Large intestine (tissue), 3 donors: ENCODE results near the gene TLR9. TPM values are rescaled to one million over a fixed set of nuclear protein-coding genes. Genes with fewer than 3 reads are reported as not detected.
A peak's percentile ranks its signal among the peaks of the same experiment; 100 is the strongest.

ENCODE experiments used
- DNase-seq, 2 donors: peaks; one replicate each; pipeline versions ENCODE4 v3.0.0 to v3.0.0-alpha.2; 2013
- H3K27ac ChIP-seq: one replicate; pipeline ENCODE4 v1.5.1; 2013; ENCODE audit warnings: low read length
- H3K27me3 ChIP-seq: 2 replicates; pipeline ENCODE4 v1.6.1; 2013; ENCODE audit warnings: low read length; ENCODE audit not compliant: control insufficient read depth, insufficient read depth
- H3K36me3 ChIP-seq: 2 replicates; pipeline ENCODE4 v1.6.1; 2013; ENCODE audit warnings: low read length; ENCODE audit not compliant: control insufficient read depth, insufficient read depth
- H3K4me1 ChIP-seq: one replicate; pipeline ENCODE4 v1.6.1; 2013; ENCODE audit warnings: low read length; ENCODE audit not compliant: control insufficient read depth, insufficient read depth
- H3K4me3 ChIP-seq: one replicate; pipeline ENCODE4 v1.5.1; 2013; ENCODE audit warnings: low read length
- H3K9me3 ChIP-seq: one replicate; pipeline ENCODE4 v1.6.1; 2013; ENCODE audit warnings: mild to moderate bottlenecking, low read depth, low read length, moderate library complexity; ENCODE audit not compliant: control insufficient read depth
- WGBS: methylation state at CpG from one replicate; pipeline ENCODE4 v1.1.5; 2013; ENCODE audit warnings: low lambda C conversion rate; ENCODE audit not compliant: insufficient coverage; 5-methylcytosine and 5-hydroxymethylcytosine counted together
- polyA plus RNA-seq: library from polyadenylated mRNA; unstranded; fragments of 120-200 nt; gene quantifications from one replicate; pipeline ENCODE4 v1.2.1, GENCODE V29; 2013

The TLR9 gene
- polyA plus RNA-seq, 1 donor: 0.37 TPM

- Histone ChIP-seq H3K4me1 (no peaks in the 10 kb centered on the region), H3K36me3 (peaks cover 53% of the 10 kb centered on the region), H3K27ac (no peak overlapping the region), H3K4me3 (no peak overlapping the region), H3K27me3 (no peaks in the 10 kb centered on the region), H3K9me3 (peaks cover 5% of the 10 kb centered on the region)
- peak in 1 of 2 donors; percentile 57 for DNase-seq
- no CpG with 5 or more reads among the region's 34 CpGs for WGBS
These were observed 6.2 kb upstream of the TLR9 start for GRCh38 chr3:52231502-52232278.

- H3K4me1 ChIP-seq: peaks cover 7% of the 10 kb centered on the region
- H3K27ac ChIP-seq: no peak overlapping the region
- DNase-seq: no peak
- peaks cover 5% of the 10 kb centered on the region for H3K9me3 ChIP-seq
- no peak overlapping the region for H3K4me3 ChIP-seq
- no peaks in the 10 kb centered on the region for H3K27me3 ChIP-seq
- WGBS: no CpG with 5 or more reads among the region's 16 CpGs
- H3K36me3 ChIP-seq: peaks cover 53% of the 10 kb centered on the region
These were observed 5.5 kb upstream of the TLR9 start for GRCh38 chr3:52230889-52231499.

GRCh38 chr3:52230461-52230860 lies 5.0 kb upstream of the TLR9 start:
- DNase-seq: no peak
- Histone ChIP-seq H3K4me1 (peaks cover 12% of the 10 kb centered on the region), H3K27ac (no peak overlapping the region), H3K9me3 (peaks cover 5% of the 10 kb centered on the region), H3K4me3 (no peak overlapping the region), H3K36me3 (peaks cover 51% of the 10 kb centered on the region), H3K27me3 (no peaks in the 10 kb centered on the region)
- WGBS: 100% methylated on average over 2 of the region's 6 CpGs

DNA sequence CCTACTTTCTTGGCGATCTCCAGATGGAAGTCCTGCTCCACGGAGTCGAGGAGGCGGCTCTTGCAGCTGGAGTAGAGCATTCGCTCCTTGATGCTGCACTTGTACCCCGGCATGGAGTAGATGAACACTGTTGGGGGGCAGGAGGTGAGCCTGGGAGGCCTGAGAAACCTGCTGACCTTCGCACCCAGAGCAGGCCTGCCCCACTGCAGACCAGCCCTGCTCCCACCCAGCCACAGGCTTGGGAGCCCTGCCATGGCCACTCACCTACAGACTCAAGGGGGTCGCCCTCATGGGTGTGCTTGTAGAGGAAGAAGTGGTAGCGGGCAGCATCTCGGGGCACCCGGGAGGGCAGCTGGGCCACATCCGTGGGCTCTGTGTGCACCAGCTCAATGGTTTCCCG lies 4.2 kb upstream of the TLR9 start:
- WGBS: no CpG with 5 or more reads among the region's 13 CpGs
- Histone ChIP-seq H3K27me3 (no peaks in the 10 kb centered on the region), H3K36me3 (peaks cover 47% of the 10 kb centered on the region), H3K4me3 (no peak overlapping the region), H3K9me3 (peaks cover 5% of the 10 kb centered on the region), H3K4me1 (peaks cover 13% of the 10 kb centered on the region), H3K27ac (no peak overlapping the region)
- no peak for DNase-seq

GRCh38 chr3:52228751-52229291 lies 3.4 kb upstream of the TLR9 start:
- H3K4me1 ChIP-seq: peaks cover 13% of the 10 kb centered on the region
- no peak overlapping the region for H3K4me3 ChIP-seq
- no peak overlapping the region for H3K27ac ChIP-seq
- no CpG with 5 or more reads among the region's 21 CpGs for WGBS
- H3K36me3 ChIP-seq: peaks cover 39% of the 10 kb centered on the region
- H3K27me3 ChIP-seq: no peaks in the 10 kb centered on the region
- no peak for DNase-seq
- peaks cover 5% of the 10 kb centered on the region for H3K9me3 ChIP-seq

GRCh38 chr3:52228266-52228665 lies 2.8 kb upstream of the TLR9 start:
- WGBS: no CpG with 5 or more reads among the region's 10 CpGs
- Histone ChIP-seq H3K4me1 (peaks cover 13% of the 10 kb centered on the region), H3K27me3 (no peaks in the 10 kb centered on the region), H3K27ac (no peak overlapping the region), H3K36me3 (peaks cover 36% of the 10 kb centered on the region), H3K9me3 (peaks cover 5% of the 10 kb centered on the region), H3K4me3 (no peak overlapping the region)
- no peak for DNase-seq

DNA sequence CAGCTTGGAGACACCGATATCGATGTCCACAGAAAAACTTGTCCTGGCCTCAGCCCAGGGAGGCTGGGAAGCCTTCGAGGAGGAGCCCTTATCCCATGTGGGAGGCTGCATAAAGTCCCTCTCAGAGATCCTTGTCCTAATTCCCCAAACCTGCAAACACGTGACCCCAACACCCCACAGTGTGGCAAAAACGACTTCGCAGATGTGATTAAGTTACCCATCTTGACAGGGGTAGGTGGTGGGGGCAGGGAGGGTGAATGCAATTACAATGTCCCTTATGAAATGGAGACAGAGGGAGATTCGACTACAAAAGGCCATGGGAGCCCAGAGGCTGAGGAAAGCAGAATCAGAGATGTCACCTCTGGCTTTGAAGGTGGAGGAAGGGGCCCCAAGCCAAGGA lies 2.3 kb upstream of the TLR9 start:
- Histone ChIP-seq H3K27ac (no peak overlapping the region), H3K36me3 (peaks cover 36% of the 10 kb centered on the region), H3K4me1 (peaks cover 13% of the 10 kb centered on the region), H3K9me3 (peaks cover 5% of the 10 kb centered on the region), H3K4me3 (no peak overlapping the region), H3K27me3 (no peaks in the 10 kb centered on the region)
- no peak for DNase-seq
- WGBS: no CpG with 5 or more reads among the region's 7 CpGs

GRCh38 chr3:52227117-52227516 lies 1.7 kb upstream of the TLR9 start:
- Histone ChIP-seq H3K4me3 (no peak overlapping the region), H3K9me3 (peaks cover 5% of the 10 kb centered on the region), H3K27me3 (no peaks in the 10 kb centered on the region), H3K36me3 (peaks cover 36% of the 10 kb centered on the region), H3K27ac (no peak overlapping the region), H3K4me1 (peaks cover 13% of the 10 kb centered on the region)
- WGBS: no CpG with 5 or more reads among the region's 4 CpGs
- no peak for DNase-seq

- WGBS: no CpG with 5 or more reads among the region's 5 CpGs
- Histone ChIP-seq H3K9me3 (peaks cover 3% of the 10 kb centered on the region), H3K4me1 (peaks cover 13% of the 10 kb centered on the region), H3K36me3 (peaks cover 32% of the 10 kb centered on the region), H3K27me3 (no peaks in the 10 kb centered on the region), H3K27ac (no peak overlapping the region), H3K4me3 (no peak overlapping the region)
- no peak for DNase-seq
These were observed 878 bp upstream of the TLR9 start for GRCh38 chr3:52226229-52226817.
